GM18520 (cell line): Measurements from ENCODE around the gene CXorf58.
"Not testable (repeated sequence)": the region's sequence is repeated elsewhere in the genome, so short reads cannot be mapped to it uniquely, and the experiment has no call there.

Experiments used
- ATAC-seq: cut with Tn5 transposase; IDR thresholded peaks from one replicate; pipeline ENCODE4 v1.9.1; 2021; ENCODE audit not compliant: unreplicated experiment

The CXorf58 gene

GRCh38 chrX:23907498-23908218 is at the start of gene CXorf58, which contains the start of gene APOO:
Gene CXorf58 (plus strand): TSS chrX:23908006. CDS start chrX:23910303, 2,297 bp downstream.
Gene APOO (minus strand): TSS chrX:23907938. CDS start chrX:23907702, 236 bp downstream.
- ATAC-seq, result peak; percentile 90

GRCh38 chrX:23859238-23859637 is 48.6 kb upstream of the CXorf58 start:
- not testable (repeated sequence) for ATAC-seq

- ATAC-seq, result no peak
Observed at GRCh38 chrX:23861215-23861896, 46.5 kb upstream of the CXorf58 start.

GRCh38 chrX:23861952-23862351 is 45.9 kb upstream of the CXorf58 start:
- ATAC-seq, result not testable (repeated sequence)

- ATAC-seq, result no peak
Observed at GRCh38 chrX:23864742-23865326, 43.0 kb upstream of the CXorf58 start.

GRCh38 chrX:23870041-23870440 is 37.8 kb upstream of the CXorf58 start:
- ATAC-seq, result no peak

- no peak for ATAC-seq
Observed at GRCh38 chrX:23871905-23872546, 35.8 kb upstream of the CXorf58 start.

GRCh38 chrX:23879380-23880090 is 28.3 kb upstream of the CXorf58 start:
- no peak for ATAC-seq

GRCh38 chrX:23883737-23884354 is 24.0 kb upstream of the CXorf58 start:
- ATAC-seq, result no peak

GRCh38 chrX:23884427-23885024 is 23.3 kb upstream of the CXorf58 start:
- ATAC-seq, result no peak

- ATAC-seq, result no peak
Observed at GRCh38 chrX:23885803-23886202, 22.0 kb upstream of the CXorf58 start.

- ATAC-seq, result no peak
Observed at GRCh38 chrX:23887451-23887850, 20.4 kb upstream of the CXorf58 start.

GRCh38 chrX:23887918-23888317 is 19.9 kb upstream of the CXorf58 start:
- no peak for ATAC-seq

- ATAC-seq, result no peak
Observed at GRCh38 chrX:23888887-23889501, 18.8 kb upstream of the CXorf58 start.

GRCh38 chrX:23890933-23891332 is 16.9 kb upstream of the CXorf58 start:
- no peak for ATAC-seq

- not testable (repeated sequence) for ATAC-seq
Observed at GRCh38 chrX:23894993-23895392, 12.8 kb upstream of the CXorf58 start.

- ATAC-seq, result not testable (repeated sequence)
Observed at GRCh38 chrX:23896539-23896938, 11.3 kb upstream of the CXorf58 start.

- ATAC-seq, result no peak
Observed at GRCh38 chrX:23896981-23897380, 10.8 kb upstream of the CXorf58 start.

GRCh38 chrX:23898412-23898959 is 9.3 kb upstream of the CXorf58 start:
- no peak for ATAC-seq
